Activated CD8-positive, alpha-beta memory T cell treated with anti-CD3 and anti-CD28 coated beads, Interleukin-2, amount 50 U/mL, for 24 hours (primary cell): ENCODE results near the gene MTM1.

ENCODE experiments used
- DNase-seq: peaks from one replicate; pipeline ENCODE4 v3.0.0-alpha.2; 2020; ENCODE audit errors: extremely low read depth

MTM1 gene

GRCh38 chrX:150664290-150664689 is 95.9 kb downstream of the MTM1 start:
- DNase-seq: no peak

GRCh38 chrX:150676221-150676620 is 107.8 kb downstream of the MTM1 start:
- DNase-seq: no peak

DNA sequence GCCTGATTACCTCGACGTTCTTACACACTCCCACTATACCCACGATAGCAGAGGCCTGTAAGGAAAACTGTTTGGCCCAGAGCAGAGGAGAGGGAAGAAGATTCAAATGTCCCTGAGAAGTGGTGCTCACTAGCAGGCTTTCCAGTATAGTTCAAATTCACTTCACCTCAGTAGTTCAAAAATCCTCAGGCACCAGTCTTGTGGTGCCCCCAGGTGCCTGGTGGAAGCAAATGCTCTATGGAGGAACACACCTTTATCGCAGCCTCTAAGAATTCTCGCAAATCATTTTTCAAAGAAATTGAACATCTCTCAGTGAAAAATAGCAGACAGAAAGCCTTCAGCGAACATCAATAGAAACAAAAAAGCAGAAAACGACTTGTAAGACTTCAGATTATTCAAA is 112.6 kb downstream of the MTM1 start:
- DNase-seq: no peak

- DNase-seq: no peak
Observed at GRCh38 chrX:150683112-150683511, 114.7 kb downstream of the MTM1 start.

DNA sequence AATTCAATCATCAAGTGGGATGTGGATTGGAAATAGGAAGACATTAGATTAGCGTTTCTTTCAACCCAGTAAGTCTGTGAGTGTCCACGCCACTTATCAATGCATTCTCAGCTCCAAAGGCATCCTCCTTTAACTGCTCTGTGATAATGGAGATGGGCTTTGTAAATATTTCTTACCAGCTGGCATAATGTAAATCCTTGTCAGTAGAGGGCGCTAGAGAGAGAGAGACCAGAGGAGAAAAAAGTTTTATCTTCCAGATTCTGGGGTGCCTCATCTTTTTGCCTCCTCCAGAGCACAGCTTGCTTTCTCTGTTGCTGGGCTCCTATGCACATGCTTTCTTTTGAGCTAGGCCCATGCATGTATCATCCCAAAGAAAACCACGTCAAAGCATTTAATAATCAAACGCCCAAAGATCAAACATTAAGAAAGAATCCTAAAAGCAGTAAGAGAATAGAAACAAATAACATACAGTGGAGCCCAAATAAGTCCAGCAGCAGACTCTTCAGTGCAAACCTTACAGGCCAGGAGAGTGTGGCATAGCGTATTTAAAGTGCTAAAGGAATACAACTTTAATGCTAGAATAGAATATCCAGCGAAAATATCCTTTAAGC is 115.2 kb downstream of the MTM1 start:
- no peak for DNase-seq

DNA sequence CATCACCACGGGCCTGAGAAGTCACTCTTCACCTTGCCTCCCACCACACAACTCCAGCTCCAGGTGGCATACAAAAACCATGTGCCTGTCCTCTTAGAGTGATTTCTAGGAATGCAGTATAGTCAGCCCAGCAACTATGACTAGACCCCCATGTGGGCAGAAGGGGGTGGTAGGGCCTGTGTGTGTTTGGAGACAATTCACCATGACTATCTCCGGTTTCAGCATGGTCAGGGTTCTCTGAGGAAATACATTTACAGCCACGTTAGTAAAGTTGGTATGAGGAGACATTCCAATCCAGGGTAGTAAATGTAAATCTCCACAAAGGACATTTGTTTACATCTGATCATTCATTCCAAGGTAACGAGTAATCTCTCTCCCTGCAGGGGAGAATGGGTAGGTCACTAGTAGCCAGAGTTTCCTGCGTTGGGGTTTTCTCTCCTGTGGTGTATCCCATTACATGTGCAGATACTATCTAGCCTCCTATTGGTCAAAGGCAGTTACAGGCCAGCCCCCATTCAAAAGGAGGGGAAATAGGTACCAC is 120.6 kb downstream of the MTM1 start:
- DNase-seq: no peak

- no peak for DNase-seq
Observed at GRCh38 chrX:150690126-150690525, 121.7 kb downstream of the MTM1 start.

- DNase-seq: no peak
Observed at GRCh38 chrX:150692296-150692695, 123.9 kb downstream of the MTM1 start.

- no peak for DNase-seq
Observed at GRCh38 chrX:150692831-150693724, 124.7 kb downstream of the MTM1 start, which contains the start of gene MTMR1. Gene MTMR1 (plus strand): TSS chrX:150693396. CDS start chrX:150693531, 135 bp downstream.

GRCh38 chrX:150693725-150694574 is 125.5 kb downstream of the MTM1 start:
- DNase-seq: no peak

- DNase-seq: no peak
Observed at GRCh38 chrX:150694738-150695410, 126.5 kb downstream of the MTM1 start.

- no peak for DNase-seq
Observed at GRCh38 chrX:150696331-150696730, 127.9 kb downstream of the MTM1 start.

DNA sequence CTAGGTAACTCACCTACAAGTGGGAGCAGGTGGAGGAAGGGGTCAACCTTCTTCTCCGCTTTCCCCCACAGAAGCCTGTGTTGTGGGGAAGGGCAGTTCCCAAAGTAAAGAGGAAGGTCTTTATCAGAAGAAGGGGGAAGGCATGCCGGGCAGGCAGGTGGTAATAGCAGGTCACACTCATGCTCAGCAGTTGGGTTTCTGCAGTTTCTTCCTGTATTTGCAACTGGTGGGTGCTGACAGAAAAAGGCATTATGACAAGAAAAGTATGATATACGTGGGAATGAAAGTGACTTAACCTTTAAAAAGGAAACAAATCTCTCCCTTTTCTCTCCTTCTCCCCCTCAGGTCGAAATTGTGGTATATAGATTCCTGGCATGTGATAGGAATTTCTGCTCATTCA is 128.4 kb downstream of the MTM1 start:
- DNase-seq: no peak

DNA sequence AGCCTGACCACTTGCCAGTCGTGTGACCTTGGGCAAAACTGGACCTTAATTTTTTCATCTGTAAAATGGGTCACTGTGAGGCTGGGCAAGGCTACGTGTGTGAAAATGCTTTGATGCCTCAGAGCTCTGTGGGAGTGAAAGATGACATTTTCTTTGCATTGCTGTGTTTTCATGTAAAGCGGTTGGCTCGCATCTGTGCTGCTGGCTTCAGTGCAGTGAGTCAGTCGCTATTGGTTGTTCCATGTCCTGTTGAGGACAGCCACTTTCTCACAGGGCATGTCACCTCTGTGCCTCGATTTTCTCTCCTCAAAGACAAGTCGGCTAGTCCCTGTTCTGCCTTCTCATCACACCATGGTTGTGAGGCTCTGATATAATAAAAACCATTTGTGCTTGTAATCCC is 129.2 kb downstream of the MTM1 start:
- no peak for DNase-seq

DNA sequence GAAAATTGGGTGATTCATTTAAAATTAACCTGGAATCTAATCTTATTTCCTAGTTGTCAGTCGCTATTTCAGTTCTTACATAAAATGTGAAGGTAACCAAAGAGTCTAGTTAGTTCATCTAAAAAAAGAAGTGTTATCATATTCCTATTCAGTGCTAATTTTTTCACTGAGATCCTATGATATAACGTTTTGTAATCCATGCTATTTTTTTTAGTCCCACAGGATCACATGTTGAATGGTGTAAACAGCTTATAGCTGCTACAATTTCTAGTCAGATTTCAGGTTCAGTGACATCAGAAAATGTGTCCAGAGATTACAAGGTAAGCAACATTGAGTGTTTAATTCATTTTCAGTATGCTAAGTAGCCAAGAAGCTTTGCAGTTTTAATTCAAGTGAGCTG is 130.6 kb downstream of the MTM1 start:
- no peak for DNase-seq

GRCh38 chrX:150700107-150700506 is 131.7 kb downstream of the MTM1 start:
- no peak for DNase-seq

GRCh38 chrX:150701377-150701776 is 133.0 kb downstream of the MTM1 start:
- no peak for DNase-seq

DNA sequence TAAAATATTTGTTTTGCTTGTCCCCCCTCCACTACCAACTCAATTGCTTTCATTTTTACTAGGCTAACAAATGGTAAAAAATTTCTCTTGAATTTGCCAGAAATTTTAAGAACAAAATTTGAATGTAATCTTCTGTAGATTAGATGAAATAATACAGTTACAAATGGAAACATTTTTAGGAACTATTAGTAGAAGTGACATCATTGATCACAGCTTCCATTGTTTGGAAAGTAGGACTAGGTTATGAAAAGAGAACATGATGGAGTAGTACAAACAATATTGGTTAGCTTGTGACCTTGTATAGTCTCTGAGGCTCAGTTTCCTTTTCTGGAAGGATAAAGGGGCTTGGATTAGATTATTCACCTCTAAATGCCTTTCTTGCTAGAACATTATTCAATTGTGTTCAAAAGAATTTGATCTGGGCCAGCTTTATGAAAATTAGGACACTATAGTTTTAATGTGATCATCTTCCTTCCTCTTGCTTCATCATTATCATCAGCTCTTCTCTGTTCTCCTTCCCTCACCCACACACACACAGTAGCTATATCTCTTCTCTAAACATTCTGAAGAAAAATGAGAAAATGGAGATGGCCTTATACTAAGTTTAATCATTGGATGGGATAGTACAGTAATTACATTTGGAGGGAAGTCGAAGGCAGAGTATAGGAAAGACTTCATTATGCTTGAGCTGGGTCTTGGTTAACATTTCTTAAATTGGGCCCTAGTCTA is 134.7 kb downstream of the MTM1 start:
- DNase-seq: no peak

GRCh38 chrX:150703695-150703974 is 135.2 kb downstream of the MTM1 start:
- no peak for DNase-seq

DNA sequence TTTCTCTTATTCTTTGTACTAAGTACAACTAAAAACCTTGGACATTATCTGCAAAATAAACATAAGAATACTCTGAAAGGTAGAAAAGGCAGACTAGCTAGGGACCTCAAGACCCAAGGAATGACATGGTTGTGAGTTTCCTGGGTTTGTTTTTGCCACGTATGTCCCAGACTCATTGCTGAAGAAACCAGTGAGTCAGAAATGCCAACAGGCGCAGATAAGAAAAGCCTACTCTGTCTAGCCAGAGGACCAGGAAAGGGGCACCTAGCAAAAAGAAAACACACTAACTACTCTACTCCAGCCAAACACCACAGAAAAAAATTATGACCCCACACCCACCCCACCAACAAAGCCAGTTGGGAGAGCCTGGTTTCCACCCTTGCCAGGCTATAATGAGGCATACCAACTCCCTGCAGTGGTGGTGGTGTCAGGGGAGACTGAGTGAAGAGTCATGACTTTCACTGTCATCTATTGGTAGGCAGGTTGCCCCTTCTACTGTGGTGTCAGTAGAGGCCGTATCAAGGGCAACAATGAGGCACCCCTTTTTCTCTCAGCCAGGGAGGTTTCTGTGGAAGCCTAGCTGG is 135.7 kb downstream of the MTM1 start:
- DNase-seq: no peak

- DNase-seq: no peak
Observed at GRCh38 chrX:150712619-150713018, 144.2 kb downstream of the MTM1 start.
